ENCODE data around the gene GPR15.

GPR15 gene

GRCh38 chr3:98532709-98533571, 1.2 kb downstream of the GPR15 start:
- Histone ChIP-seq H3K4me3 (ENCODE audit: low read length) (no peak overlapping the region), H3K9me3 (ENCODE audit: insufficient read depth, low read depth, low read length) (no peaks in the 10 kb centered on the region), H3K9ac (ENCODE audit: low read depth, low read length) (no peak overlapping the region), H3K4me1 (ENCODE audit: insufficient read depth, low read length) (no peaks in the 10 kb centered on the region), H3K27me3 (ENCODE audit: insufficient read depth, low read length) (no peaks in the 10 kb centered on the region), H3K36me3 (ENCODE audit: insufficient read depth, low read depth, low read length) (no peaks in the 10 kb centered on the region), H3K27ac (ENCODE audit: low read length) (no peak overlapping the region)

GRCh38 chr3:98534168-98534567, 2.4 kb downstream of the GPR15 start:
- H3K4me1 ChIP-seq (ENCODE audit: insufficient read depth, low read length), result no peaks in the 10 kb centered on the region
- no peaks in the 10 kb centered on the region for H3K27me3 ChIP-seq (ENCODE audit: insufficient read depth, low read length)
- H3K9me3 ChIP-seq (ENCODE audit: insufficient read depth, low read depth, low read length), result no peaks in the 10 kb centered on the region
- H3K36me3 ChIP-seq (ENCODE audit: insufficient read depth, low read depth, low read length), result no peaks in the 10 kb centered on the region
- no peak overlapping the region for H3K27ac ChIP-seq (ENCODE audit: low read length)
- no peak overlapping the region for H3K9ac ChIP-seq (ENCODE audit: low read depth, low read length)
- H3K4me3 ChIP-seq (ENCODE audit: low read length), result no peak overlapping the region

GRCh38 chr3:98534734-98535133, 3.0 kb downstream of the GPR15 start:
- Histone ChIP-seq H3K9ac (ENCODE audit: low read depth, low read length) (no peak overlapping the region), H3K27ac (ENCODE audit: low read length) (no peak overlapping the region), H3K9me3 (ENCODE audit: insufficient read depth, low read depth, low read length) (no peaks in the 10 kb centered on the region), H3K27me3 (ENCODE audit: insufficient read depth, low read length) (no peaks in the 10 kb centered on the region), H3K36me3 (ENCODE audit: insufficient read depth, low read depth, low read length) (no peaks in the 10 kb centered on the region), H3K4me1 (ENCODE audit: insufficient read depth, low read length) (no peaks in the 10 kb centered on the region), H3K4me3 (ENCODE audit: low read length) (no peak overlapping the region)

- Histone ChIP-seq H3K4me1 (ENCODE audit: insufficient read depth, low read length) (no peaks in the 10 kb centered on the region), H3K36me3 (ENCODE audit: insufficient read depth, low read depth, low read length) (no peaks in the 10 kb centered on the region), H3K9ac (ENCODE audit: low read depth, low read length) (no peak overlapping the region), H3K27me3 (ENCODE audit: insufficient read depth, low read length) (no peaks in the 10 kb centered on the region), H3K9me3 (ENCODE audit: insufficient read depth, low read depth, low read length) (no peaks in the 10 kb centered on the region), H3K27ac (ENCODE audit: low read length) (no peak overlapping the region), H3K4me3 (ENCODE audit: low read length) (no peak overlapping the region)
Measured at GRCh38 chr3:98536456-98537017, 4.8 kb downstream of the GPR15 start.

GRCh38 chr3:98540346-98540745, 8.6 kb downstream of the GPR15 start:
- Histone ChIP-seq H3K27ac (ENCODE audit: low read length) (no peak overlapping the region), H3K27me3 (ENCODE audit: insufficient read depth, low read length) (no peaks in the 10 kb centered on the region), H3K9me3 (ENCODE audit: insufficient read depth, low read depth, low read length) (no peaks in the 10 kb centered on the region), H3K4me3 (ENCODE audit: low read length) (no peak overlapping the region), H3K36me3 (ENCODE audit: insufficient read depth, low read depth, low read length) (no peaks in the 10 kb centered on the region), H3K9ac (ENCODE audit: low read depth, low read length) (no peak overlapping the region), H3K4me1 (ENCODE audit: insufficient read depth, low read length) (no peaks in the 10 kb centered on the region)

GRCh38 chr3:98541695-98542094, 9.9 kb downstream of the GPR15 start:
- H3K27ac ChIP-seq (ENCODE audit: low read length), result no peak overlapping the region
- no peaks in the 10 kb centered on the region for H3K4me1 ChIP-seq (ENCODE audit: insufficient read depth, low read length)

GRCh38 chr3:98542623-98543022, 10.8 kb downstream of the GPR15 start:
- H3K4me1 ChIP-seq (ENCODE audit: insufficient read depth, low read length), result no peaks in the 10 kb centered on the region
- no peaks in the 10 kb centered on the region for H3K27me3 ChIP-seq (ENCODE audit: insufficient read depth, low read length)
- H3K9me3 ChIP-seq (ENCODE audit: insufficient read depth, low read depth, low read length), result no peaks in the 10 kb centered on the region
- no peaks in the 10 kb centered on the region for H3K36me3 ChIP-seq (ENCODE audit: insufficient read depth, low read depth, low read length)
- H3K4me3 ChIP-seq (ENCODE audit: low read length), result no peak overlapping the region
- H3K27ac ChIP-seq (ENCODE audit: low read length), result no peak overlapping the region
- H3K9ac ChIP-seq (ENCODE audit: low read depth, low read length), result no peak overlapping the region

More at GRCh38 chr3:98541695-98542094, 9.9 kb downstream of the GPR15 start:
- H3K9me3 ChIP-seq (ENCODE audit: insufficient read depth, low read depth, low read length), result no peaks in the 10 kb centered on the region
- no peak overlapping the region for H3K4me3 ChIP-seq (ENCODE audit: low read length)
- no peaks in the 10 kb centered on the region for H3K36me3 ChIP-seq (ENCODE audit: insufficient read depth, low read depth, low read length)
- no peak overlapping the region for H3K9ac ChIP-seq (ENCODE audit: low read depth, low read length)
- H3K27me3 ChIP-seq (ENCODE audit: insufficient read depth, low read length), result no peaks in the 10 kb centered on the region

- Histone ChIP-seq H3K4me3 (ENCODE audit: low read length) (no peak overlapping the region), H3K9me3 (ENCODE audit: insufficient read depth, low read depth, low read length) (no peaks in the 10 kb centered on the region), H3K27ac (ENCODE audit: low read length) (no peak overlapping the region), H3K27me3 (ENCODE audit: insufficient read depth, low read length) (no peaks in the 10 kb centered on the region), H3K4me1 (ENCODE audit: insufficient read depth, low read length) (no peaks in the 10 kb centered on the region), H3K36me3 (ENCODE audit: insufficient read depth, low read depth, low read length) (no peaks in the 10 kb centered on the region), H3K9ac (ENCODE audit: low read depth, low read length) (no peak overlapping the region)
Measured at GRCh38 chr3:98545940-98546339, 14.2 kb downstream of the GPR15 start.

GRCh38 chr3:98548544-98548943, 16.8 kb downstream of the GPR15 start:
- Histone ChIP-seq H3K4me1 (ENCODE audit: insufficient read depth, low read length) (no peaks in the 10 kb centered on the region), H3K9me3 (ENCODE audit: insufficient read depth, low read depth, low read length) (no peaks in the 10 kb centered on the region), H3K27me3 (ENCODE audit: insufficient read depth, low read length) (no peaks in the 10 kb centered on the region), H3K27ac (ENCODE audit: low read length) (no peak overlapping the region), H3K9ac (ENCODE audit: low read depth, low read length) (no peak overlapping the region), H3K36me3 (ENCODE audit: insufficient read depth, low read depth, low read length) (no peaks in the 10 kb centered on the region), H3K4me3 (ENCODE audit: low read length) (no peak overlapping the region)

GRCh38 chr3:98550833-98551232, 19.1 kb downstream of the GPR15 start:
- H3K9ac ChIP-seq (ENCODE audit: low read depth, low read length), result no peak overlapping the region
- H3K4me3 ChIP-seq (ENCODE audit: low read length), result no peak overlapping the region
- no peak overlapping the region for H3K27ac ChIP-seq (ENCODE audit: low read length)
- no peaks in the 10 kb centered on the region for H3K36me3 ChIP-seq (ENCODE audit: insufficient read depth, low read depth, low read length)
- no peaks in the 10 kb centered on the region for H3K27me3 ChIP-seq (ENCODE audit: insufficient read depth, low read length)
- no peaks in the 10 kb centered on the region for H3K9me3 ChIP-seq (ENCODE audit: insufficient read depth, low read depth, low read length)
- no peaks in the 10 kb centered on the region for H3K4me1 ChIP-seq (ENCODE audit: insufficient read depth, low read length)

- H3K9ac ChIP-seq (ENCODE audit: low read depth, low read length), result no peak overlapping the region
- no peaks in the 10 kb centered on the region for H3K36me3 ChIP-seq (ENCODE audit: insufficient read depth, low read depth, low read length)
- H3K4me3 ChIP-seq (ENCODE audit: low read length), result no peak overlapping the region
- no peaks in the 10 kb centered on the region for H3K27me3 ChIP-seq (ENCODE audit: insufficient read depth, low read length)
- H3K27ac ChIP-seq (ENCODE audit: low read length), result no peak overlapping the region
- H3K4me1 ChIP-seq (ENCODE audit: insufficient read depth, low read length), result no peaks in the 10 kb centered on the region
- H3K9me3 ChIP-seq (ENCODE audit: insufficient read depth, low read depth, low read length), result no peaks in the 10 kb centered on the region
Measured at GRCh38 chr3:98551236-98551635, 19.5 kb downstream of the GPR15 start.

GRCh38 chr3:98551754-98552153, 20.0 kb downstream of the GPR15 start:
- Histone ChIP-seq H3K27ac (ENCODE audit: low read length) (no peak overlapping the region), H3K36me3 (ENCODE audit: insufficient read depth, low read depth, low read length) (no peaks in the 10 kb centered on the region), H3K9me3 (ENCODE audit: insufficient read depth, low read depth, low read length) (no peaks in the 10 kb centered on the region), H3K27me3 (ENCODE audit: insufficient read depth, low read length) (no peaks in the 10 kb centered on the region), H3K4me1 (ENCODE audit: insufficient read depth, low read length) (no peaks in the 10 kb centered on the region), H3K4me3 (ENCODE audit: low read length) (no peak overlapping the region), H3K9ac (ENCODE audit: low read depth, low read length) (no peak overlapping the region)
